ENCODE data around the gene SLC22A1.
"Not testable (repeated sequence)": the region's sequence is repeated elsewhere in the genome, so short reads cannot be mapped to it uniquely, and the experiment has no call there.

SLC22A1 gene

DNA sequence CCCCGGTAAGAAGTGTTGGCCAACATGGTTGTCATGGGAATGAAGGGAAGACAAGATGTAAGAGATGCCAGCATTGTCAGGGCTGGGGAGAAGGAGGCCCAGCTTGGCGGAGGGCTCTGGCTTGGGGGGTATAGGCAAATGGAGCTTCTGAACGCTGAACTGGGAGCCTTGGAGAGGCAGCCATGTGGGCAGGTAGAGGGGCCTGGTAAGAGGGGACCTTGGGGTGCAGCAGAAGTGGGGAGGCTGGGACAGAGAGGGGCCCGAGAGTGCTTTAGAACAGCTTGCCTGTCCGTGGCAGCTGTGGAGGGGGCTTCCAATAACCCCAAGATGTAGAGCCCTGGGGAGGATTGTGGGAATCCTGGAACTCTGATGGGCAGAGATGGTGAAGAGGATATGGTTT lies 3.0 kb downstream of the SLC22A1 start:
- TF ChIP-seq POLR2A (IDR thresholded peaks at IDR 0.05; ENCODE audit: extremely low read depth, insufficient read length): no peak
- no peak for TF ChIP-seq MAX (IDR thresholded peaks at IDR 0.05; ENCODE audit: low read depth, low read length)
- no peak for TF ChIP-seq MYC (IDR thresholded peaks at IDR 0.05; ENCODE audit: low read depth, low read length)
- no peak overlapping the region for H3K4me3 ChIP-seq (ENCODE audit: low read depth, low read length)
- DNase-seq (ENCODE audit: low read depth): no peak

- H3K4me3 ChIP-seq (ENCODE audit: low read depth, low read length); DNase-seq (ENCODE audit: low read depth): not testable (repeated sequence)
Observed at GRCh38 chr6:160125105-160125504, 3.5 kb downstream of the SLC22A1 start.

- DNase-seq (ENCODE audit: low read depth): no peak
- TF ChIP-seq POLR2A (IDR thresholded peaks at IDR 0.05; ENCODE audit: extremely low read depth, insufficient read length) (no peak), MAX (IDR thresholded peaks at IDR 0.05; ENCODE audit: low read depth, low read length) (no peak), MYC (IDR thresholded peaks at IDR 0.05; ENCODE audit: low read depth, low read length) (no peak)
- TF ChIP-seq, protein P1, sequence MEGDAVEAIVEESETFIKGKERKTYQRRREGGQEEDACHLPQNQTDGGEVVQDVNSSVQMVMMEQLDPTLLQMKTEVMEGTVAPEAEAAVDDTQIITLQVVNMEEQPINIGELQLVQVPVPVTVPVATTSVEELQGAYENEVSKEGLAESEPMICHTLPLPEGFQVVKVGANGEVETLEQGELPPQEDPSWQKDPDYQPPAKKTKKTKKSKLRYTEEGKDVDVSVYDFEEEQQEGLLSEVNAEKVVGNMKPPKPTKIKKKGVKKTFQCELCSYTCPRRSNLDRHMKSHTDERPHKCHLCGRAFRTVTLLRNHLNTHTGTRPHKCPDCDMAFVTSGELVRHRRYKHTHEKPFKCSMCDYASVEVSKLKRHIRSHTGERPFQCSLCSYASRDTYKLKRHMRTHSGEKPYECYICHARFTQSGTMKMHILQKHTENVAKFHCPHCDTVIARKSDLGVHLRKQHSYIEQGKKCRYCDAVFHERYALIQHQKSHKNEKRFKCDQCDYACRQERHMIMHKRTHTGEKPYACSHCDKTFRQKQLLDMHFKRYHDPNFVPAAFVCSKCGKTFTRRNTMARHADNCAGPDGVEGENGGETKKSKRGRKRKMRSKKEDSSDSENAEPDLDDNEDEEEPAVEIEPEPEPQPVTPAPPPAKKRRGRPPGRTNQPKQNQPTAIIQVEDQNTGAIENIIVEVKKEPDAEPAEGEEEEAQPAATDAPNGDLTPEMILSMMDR (IDR thresholded peaks at IDR 0.05; ENCODE audit: low read depth, low read length): no peak
- H3K4me3 ChIP-seq (ENCODE audit: low read depth, low read length): no peak overlapping the region
Observed at GRCh38 chr6:160127270-160128124, 5.9 kb downstream of the SLC22A1 start.

DNA sequence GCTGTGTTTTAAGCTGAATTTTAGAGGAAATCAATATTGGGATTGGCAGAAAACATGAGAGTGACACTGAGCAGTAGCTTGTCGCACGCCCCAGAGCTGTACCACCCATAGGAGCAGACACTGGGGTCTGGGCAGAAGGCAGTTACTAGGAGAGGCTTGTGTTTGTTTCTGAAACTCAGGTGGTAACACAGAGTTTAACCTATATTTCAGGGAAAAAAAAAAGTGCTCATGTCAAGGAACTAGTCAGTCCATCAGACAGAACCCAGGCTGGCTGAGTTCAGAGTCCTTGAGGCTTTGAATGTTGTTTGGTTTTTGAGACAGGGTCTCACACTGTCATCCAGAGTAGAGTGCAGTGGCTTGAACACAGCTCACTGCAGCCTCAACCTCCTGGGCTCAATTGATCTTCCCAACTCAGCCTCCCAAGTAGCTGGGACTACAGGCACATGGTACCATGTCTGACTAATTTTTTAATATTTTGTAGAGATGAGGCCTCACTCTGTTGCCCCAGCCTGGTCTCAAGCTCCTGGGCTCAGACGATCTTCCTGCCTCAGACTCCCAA lies 6.6 kb downstream of the SLC22A1 start:
- TF ChIP-seq, protein P1 (IDR thresholded peaks at IDR 0.05; ENCODE audit: low read depth, low read length): no peak
- no peak for TF ChIP-seq MYC (IDR thresholded peaks at IDR 0.05; ENCODE audit: low read depth, low read length)
- TF ChIP-seq MAX (IDR thresholded peaks at IDR 0.05; ENCODE audit: low read depth, low read length): no peak
- no peak for TF ChIP-seq POLR2A (IDR thresholded peaks at IDR 0.05; ENCODE audit: extremely low read depth, insufficient read length)
- no peak for DNase-seq (ENCODE audit: low read depth)
- H3K4me3 ChIP-seq (ENCODE audit: low read depth, low read length): no peak overlapping the region

- DNase-seq (ENCODE audit: low read depth): no peak
- TF ChIP-seq, protein P1 (IDR thresholded peaks at IDR 0.05; ENCODE audit: low read depth, low read length): no peak
- no peak for TF ChIP-seq POLR2A (IDR thresholded peaks at IDR 0.05; ENCODE audit: extremely low read depth, insufficient read length)
- no peak for TF ChIP-seq MAX (IDR thresholded peaks at IDR 0.05; ENCODE audit: low read depth, low read length)
- no peak for TF ChIP-seq MYC (IDR thresholded peaks at IDR 0.05; ENCODE audit: low read depth, low read length)
- no peak overlapping the region for H3K4me3 ChIP-seq (ENCODE audit: low read depth, low read length)
Observed at GRCh38 chr6:160128879-160129516, 7.4 kb downstream of the SLC22A1 start.

DNA sequence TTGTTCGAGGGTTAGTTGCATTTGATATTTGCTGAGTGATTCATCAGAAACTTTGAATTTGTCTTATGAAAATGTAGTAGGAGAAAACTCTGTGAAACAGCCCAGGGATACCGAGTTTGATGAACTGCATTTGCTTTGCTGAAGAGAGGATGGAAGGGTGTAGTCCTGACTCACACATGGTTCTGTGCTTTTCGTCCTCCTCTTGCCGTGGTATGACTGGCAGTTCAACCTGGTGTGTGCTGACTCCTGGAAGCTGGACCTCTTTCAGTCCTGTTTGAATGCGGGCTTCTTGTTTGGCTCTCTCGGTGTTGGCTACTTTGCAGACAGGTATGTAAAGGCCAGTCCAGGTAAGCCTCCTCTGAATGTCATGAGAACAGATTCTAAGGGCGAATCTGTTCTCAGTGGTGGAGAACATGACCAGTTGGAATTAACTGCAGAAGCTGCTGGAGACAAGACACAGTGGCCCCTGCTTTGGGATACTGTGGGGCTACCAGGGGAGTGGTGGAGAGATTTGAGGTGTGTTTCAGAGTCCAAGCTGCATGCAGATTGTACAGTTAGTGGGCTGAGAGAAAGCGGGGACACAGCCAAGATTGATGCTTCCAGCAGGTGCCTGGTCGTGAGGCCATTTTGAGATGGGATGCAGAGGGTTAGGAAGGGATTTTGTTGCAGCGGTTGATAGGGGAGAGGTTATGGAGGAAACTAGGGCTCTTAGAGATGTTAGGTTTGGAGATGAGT lies 8.4 kb downstream of the SLC22A1 start:
- H3K4me3 ChIP-seq (ENCODE audit: low read depth, low read length): no peak overlapping the region
- DNase-seq (ENCODE audit: low read depth): no peak
- no peak for TF ChIP-seq MAX (IDR thresholded peaks at IDR 0.05; ENCODE audit: low read depth, low read length)
- no peak for TF ChIP-seq POLR2A (IDR thresholded peaks at IDR 0.05; ENCODE audit: extremely low read depth, insufficient read length)
- TF ChIP-seq, protein P1 (IDR thresholded peaks at IDR 0.05; ENCODE audit: low read depth, low read length): no peak
- no peak for TF ChIP-seq MYC (IDR thresholded peaks at IDR 0.05; ENCODE audit: low read depth, low read length)
